ENCODE measurements around the gene PRKCI.

DNA sequence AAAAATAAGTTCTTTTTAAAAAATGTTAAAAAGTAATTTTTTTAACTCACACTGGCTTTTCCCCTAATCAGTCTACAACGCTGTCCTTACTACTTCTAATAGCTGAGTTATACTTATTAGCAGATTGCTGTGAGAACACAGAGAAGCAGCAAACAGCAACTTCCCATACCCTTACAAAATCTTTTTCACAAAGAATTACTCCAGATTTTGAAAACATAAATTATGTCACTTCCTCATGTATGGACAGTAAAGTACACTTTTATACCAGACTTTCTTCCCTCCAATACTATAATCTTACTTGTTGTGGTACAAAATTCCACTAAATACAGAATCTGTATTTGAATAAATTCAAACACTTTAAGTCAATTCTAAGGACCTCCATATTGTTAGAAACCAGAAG, 42.8 kb upstream of the PRKCI start:
- TF ChIP-seq, protein P1, sequence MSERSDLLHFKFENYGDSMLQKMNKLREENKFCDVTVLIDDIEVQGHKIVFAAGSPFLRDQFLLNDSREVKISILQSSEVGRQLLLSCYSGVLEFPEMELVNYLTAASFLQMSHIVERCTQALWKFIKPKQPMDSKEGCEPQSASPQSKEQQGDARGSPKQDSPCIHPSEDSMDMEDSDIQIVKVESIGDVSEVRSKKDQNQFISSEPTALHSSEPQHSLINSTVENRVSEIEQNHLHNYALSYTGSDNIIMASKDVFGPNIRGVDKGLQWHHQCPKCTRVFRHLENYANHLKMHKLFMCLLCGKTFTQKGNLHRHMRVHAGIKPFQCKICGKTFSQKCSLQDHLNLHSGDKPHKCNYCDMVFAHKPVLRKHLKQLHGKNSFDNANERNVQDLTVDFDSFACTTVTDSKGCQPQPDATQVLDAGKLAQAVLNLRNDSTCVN (CRISPR knock-in tag; IDR thresholded peaks at IDR 0.05), result no peak
- TF ChIP-seq JUND (IDR thresholded peaks at IDR 0.05; ENCODE audit: borderline replicate concordance, low read depth, low read length) (no peak), JUND (tag; IDR thresholded peaks at IDR 0.05; ENCODE audit: borderline replicate concordance, low read depth, low read length) (no peak), MEF2A (IDR thresholded peaks at IDR 0.05; ENCODE audit: control insufficient read depth, low read depth, low read length) (no peak), BMI1 (IDR thresholded peaks at IDR 0.05; ENCODE audit: low read length) (no peak), ZNF174 (CRISPR knock-in tag; IDR thresholded peaks at IDR 0.05) (no peak), JUN (IDR thresholded peaks at IDR 0.05; ENCODE audit: borderline replicate concordance, low read depth, low read length) (no peak), JUN (CRISPR knock-in tag; IDR thresholded peaks at IDR 0.05; ENCODE audit: borderline replicate concordance) (no peak), ZNF3 (CRISPR knock-in tag; IDR thresholded peaks at IDR 0.05) (no peak), POLR2A (conservative IDR thresholded peaks at IDR 0.05) (no peak)
- TF ChIP-seq, protein P2, sequence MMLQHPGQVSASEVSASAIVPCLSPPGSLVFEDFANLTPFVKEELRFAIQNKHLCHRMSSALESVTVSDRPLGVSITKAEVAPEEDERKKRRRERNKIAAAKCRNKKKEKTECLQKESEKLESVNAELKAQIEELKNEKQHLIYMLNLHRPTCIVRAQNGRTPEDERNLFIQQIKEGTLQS (IDR thresholded peaks at IDR 0.05), result no peak
- TF ChIP-seq, protein P2 (CRISPR knock-in tag; conservative IDR thresholded peaks at IDR 0.05), result no peak
- TF ChIP-seq, protein P3, sequence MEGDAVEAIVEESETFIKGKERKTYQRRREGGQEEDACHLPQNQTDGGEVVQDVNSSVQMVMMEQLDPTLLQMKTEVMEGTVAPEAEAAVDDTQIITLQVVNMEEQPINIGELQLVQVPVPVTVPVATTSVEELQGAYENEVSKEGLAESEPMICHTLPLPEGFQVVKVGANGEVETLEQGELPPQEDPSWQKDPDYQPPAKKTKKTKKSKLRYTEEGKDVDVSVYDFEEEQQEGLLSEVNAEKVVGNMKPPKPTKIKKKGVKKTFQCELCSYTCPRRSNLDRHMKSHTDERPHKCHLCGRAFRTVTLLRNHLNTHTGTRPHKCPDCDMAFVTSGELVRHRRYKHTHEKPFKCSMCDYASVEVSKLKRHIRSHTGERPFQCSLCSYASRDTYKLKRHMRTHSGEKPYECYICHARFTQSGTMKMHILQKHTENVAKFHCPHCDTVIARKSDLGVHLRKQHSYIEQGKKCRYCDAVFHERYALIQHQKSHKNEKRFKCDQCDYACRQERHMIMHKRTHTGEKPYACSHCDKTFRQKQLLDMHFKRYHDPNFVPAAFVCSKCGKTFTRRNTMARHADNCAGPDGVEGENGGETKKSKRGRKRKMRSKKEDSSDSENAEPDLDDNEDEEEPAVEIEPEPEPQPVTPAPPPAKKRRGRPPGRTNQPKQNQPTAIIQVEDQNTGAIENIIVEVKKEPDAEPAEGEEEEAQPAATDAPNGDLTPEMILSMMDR (IDR thresholded peaks at IDR 0.05 in 2 of 3, conservative IDR thresholded peaks at IDR 0.05 in 1 of 3; ENCODE audit: insufficient read depth in 2 of 3, low read depth in 1 of 3, low read length in 3 of 3), result no peak
- TF ChIP-seq, protein P4, sequence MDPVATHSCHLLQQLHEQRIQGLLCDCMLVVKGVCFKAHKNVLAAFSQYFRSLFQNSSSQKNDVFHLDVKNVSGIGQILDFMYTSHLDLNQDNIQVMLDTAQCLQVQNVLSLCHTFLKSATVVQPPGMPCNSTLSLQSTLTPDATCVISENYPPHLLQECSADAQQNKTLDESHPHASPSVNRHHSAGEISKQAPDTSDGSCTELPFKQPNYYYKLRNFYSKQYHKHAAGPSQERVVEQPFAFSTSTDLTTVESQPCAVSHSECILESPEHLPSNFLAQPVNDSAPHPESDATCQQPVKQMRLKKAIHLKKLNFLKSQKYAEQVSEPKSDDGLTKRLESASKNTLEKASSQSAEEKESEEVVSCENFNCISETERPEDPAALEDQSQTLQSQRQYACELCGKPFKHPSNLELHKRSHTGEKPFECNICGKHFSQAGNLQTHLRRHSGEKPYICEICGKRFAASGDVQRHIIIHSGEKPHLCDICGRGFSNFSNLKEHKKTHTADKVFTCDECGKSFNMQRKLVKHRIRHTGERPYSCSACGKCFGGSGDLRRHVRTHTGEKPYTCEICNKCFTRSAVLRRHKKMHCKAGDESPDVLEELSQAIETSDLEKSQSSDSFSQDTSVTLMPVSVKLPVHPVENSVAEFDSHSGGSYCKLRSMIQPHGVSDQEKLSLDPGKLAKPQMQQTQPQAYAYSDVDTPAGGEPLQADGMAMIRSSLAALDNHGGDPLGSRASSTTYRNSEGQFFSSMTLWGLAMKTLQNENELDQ (CRISPR knock-in tag; IDR thresholded peaks at IDR 0.05; ENCODE audit: borderline replicate concordance), result no peak
- TF ChIP-seq, protein P5, sequence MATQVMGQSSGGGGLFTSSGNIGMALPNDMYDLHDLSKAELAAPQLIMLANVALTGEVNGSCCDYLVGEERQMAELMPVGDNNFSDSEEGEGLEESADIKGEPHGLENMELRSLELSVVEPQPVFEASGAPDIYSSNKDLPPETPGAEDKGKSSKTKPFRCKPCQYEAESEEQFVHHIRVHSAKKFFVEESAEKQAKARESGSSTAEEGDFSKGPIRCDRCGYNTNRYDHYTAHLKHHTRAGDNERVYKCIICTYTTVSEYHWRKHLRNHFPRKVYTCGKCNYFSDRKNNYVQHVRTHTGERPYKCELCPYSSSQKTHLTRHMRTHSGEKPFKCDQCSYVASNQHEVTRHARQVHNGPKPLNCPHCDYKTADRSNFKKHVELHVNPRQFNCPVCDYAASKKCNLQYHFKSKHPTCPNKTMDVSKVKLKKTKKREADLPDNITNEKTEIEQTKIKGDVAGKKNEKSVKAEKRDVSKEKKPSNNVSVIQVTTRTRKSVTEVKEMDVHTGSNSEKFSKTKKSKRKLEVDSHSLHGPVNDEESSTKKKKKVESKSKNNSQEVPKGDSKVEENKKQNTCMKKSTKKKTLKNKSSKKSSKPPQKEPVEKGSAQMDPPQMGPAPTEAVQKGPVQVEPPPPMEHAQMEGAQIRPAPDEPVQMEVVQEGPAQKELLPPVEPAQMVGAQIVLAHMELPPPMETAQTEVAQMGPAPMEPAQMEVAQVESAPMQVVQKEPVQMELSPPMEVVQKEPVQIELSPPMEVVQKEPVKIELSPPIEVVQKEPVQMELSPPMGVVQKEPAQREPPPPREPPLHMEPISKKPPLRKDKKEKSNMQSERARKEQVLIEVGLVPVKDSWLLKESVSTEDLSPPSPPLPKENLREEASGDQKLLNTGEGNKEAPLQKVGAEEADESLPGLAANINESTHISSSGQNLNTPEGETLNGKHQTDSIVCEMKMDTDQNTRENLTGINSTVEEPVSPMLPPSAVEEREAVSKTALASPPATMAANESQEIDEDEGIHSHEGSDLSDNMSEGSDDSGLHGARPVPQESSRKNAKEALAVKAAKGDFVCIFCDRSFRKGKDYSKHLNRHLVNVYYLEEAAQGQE (IDR thresholded peaks at IDR 0.05; ENCODE audit: borderline replicate concordance), result no peak
- TF ChIP-seq, protein P5 (CRISPR knock-in tag; IDR thresholded peaks at IDR 0.05; ENCODE audit: low read depth), result no peak

Measured in K562 (cell line).